OCI-LY1 (cell line): ENCODE data around the gene VSTM4.

ENCODE experiments used
- CTCF ChIP-seq: fragments of 200-600 bp; sonication (generic), shearing (Covaris generic); IDR thresholded peaks from 2 replicates; pipeline ENCODE4 v1.5.1; 2017; ENCODE audit warnings: mild to moderate bottlenecking, antibody characterized with exemption, low read length, moderate library complexity, mixed read lengths
- EZH2 ChIP-seq: fragments of 200-600 bp; sonication (generic), shearing (Covaris generic); IDR thresholded peaks from 2 replicates; pipeline ENCODE4 v1.8.0; 2017; ENCODE audit warnings: borderline replicate concordance, mixed run types, mild to moderate bottlenecking, antibody characterized with exemption, low read length, moderate library complexity, mixed read lengths

GRCh38 chr10:49010295-49010694 lies 105.0 kb downstream of the VSTM4 start:
- no peak for TF ChIP-seq EZH2
- no peak for TF ChIP-seq CTCF
